GM18873 (cell line): Measurements from ENCODE around the gene FGF1.

ENCODE experiments used
- ATAC-seq: cut with Tn5 transposase; IDR thresholded peaks from one replicate; pipeline ENCODE4 v1.9.1; 2021; ENCODE audit warnings: mild to moderate bottlenecking, moderate library complexity, moderate number of reproducible peaks; ENCODE audit not compliant: unreplicated experiment, low FRiP score

FGF1 gene

GRCh38 chr5:142617416-142618129, 68.3 kb downstream of the FGF1 start:
- ATAC-seq: no peak

GRCh38 chr5:142615948-142616347, 69.9 kb downstream of the FGF1 start:
- ATAC-seq: no peak

GRCh38 chr5:142614054-142614453, 71.8 kb downstream of the FGF1 start:
- no peak for ATAC-seq

- no peak for ATAC-seq
These were observed 72.6 kb downstream of the FGF1 start for GRCh38 chr5:142613271-142613671.

- ATAC-seq: no peak
These were observed 73.2 kb downstream of the FGF1 start for GRCh38 chr5:142612494-142613270.

GRCh38 chr5:142611154-142611553, 74.7 kb downstream of the FGF1 start:
- peak; percentile 88 for ATAC-seq

GRCh38 chr5:142610176-142611001, 75.5 kb downstream of the FGF1 start:
- ATAC-seq: no peak

GRCh38 chr5:142609142-142609541, 76.7 kb downstream of the FGF1 start:
- ATAC-seq: no peak

- no peak for ATAC-seq
These were observed 77.8 kb downstream of the FGF1 start for GRCh38 chr5:142608081-142608480.

GRCh38 chr5:142605611-142606010, 80.3 kb downstream of the FGF1 start:
- no peak for ATAC-seq

- ATAC-seq: no peak
These were observed 83.1 kb downstream of the FGF1 start for GRCh38 chr5:142602720-142603245.

- ATAC-seq: no peak
These were observed 84.5 kb downstream of the FGF1 start for GRCh38 chr5:142601432-142601831.

GRCh38 chr5:142600611-142601358, 85.1 kb downstream of the FGF1 start:
- ATAC-seq: no peak

- no peak for ATAC-seq
These were observed 85.8 kb downstream of the FGF1 start for GRCh38 chr5:142600092-142600491.

- ATAC-seq: no peak
These were observed 87.6 kb downstream of the FGF1 start for GRCh38 chr5:142598338-142598700.

- no peak for ATAC-seq
These were observed 88.1 kb downstream of the FGF1 start for GRCh38 chr5:142597546-142598337.

- no peak for ATAC-seq
These were observed 88.9 kb downstream of the FGF1 start for GRCh38 chr5:142597025-142597424.

GRCh38 chr5:142592365-142592764, 93.5 kb downstream of the FGF1 start:
- no peak for ATAC-seq

GRCh38 chr5:142590451-142591231, 95.2 kb downstream of the FGF1 start:
- no peak for ATAC-seq
